Kidney (tissue), 14 donors: ENCODE measurements around the gene PMFBP1. TPM values are rescaled to one million over a fixed set of nuclear protein-coding genes. Genes with fewer than 3 reads are reported as not detected.
A peak's percentile ranks its signal among the peaks of the same experiment; 100 is the strongest.

Experiments
- DNase-seq, 5 donors: peaks; one replicate each; pipeline ENCODE4 v3.0.0-alpha.2; 2013 to 2020
- FAIRE-seq: peaks from 2 replicates; lab custom pipeline; 2012; peaks lifted over from hg19 to GRCh38; lab: Jason Lieb, UNC
- H3K27ac ChIP-seq, 2 donors: one replicate each; pipeline ENCODE4 v1.7.0; 2013; ENCODE audit warnings: low read depth in 2 of 2, low read length in 2 of 2, inconsistent platforms in 1 of 2
- H3K27me3 ChIP-seq: one replicate; pipeline ENCODE4 v1.7.1; 2013; ENCODE audit warnings: low read length, inconsistent platforms; ENCODE audit not compliant: control insufficient read depth, insufficient read depth
- H3K36me3 ChIP-seq, 3 donors: one replicate each; pipeline versions ENCODE4 v1.7.0 to v1.7.1; 2013; ENCODE audit warnings: low read length in 3 of 3, control low read depth in 1 of 3, inconsistent platforms in 1 of 3; ENCODE audit not compliant: insufficient read depth in 3 of 3, control insufficient read depth in 2 of 3
- H3K4me1 ChIP-seq, 3 donors: one replicate each; pipeline versions ENCODE4 v1.7.0 to v1.7.1; 2013; ENCODE audit warnings: low read length in 3 of 3, inconsistent platforms in 1 of 3, low read depth in 1 of 3; ENCODE audit not compliant: control insufficient read depth in 2 of 3, insufficient read depth in 2 of 3
- H3K4me3 ChIP-seq, 3 donors: one replicate each; pipeline versions ENCODE4 v1.7.0 to v1.8.1; 2013; ENCODE audit warnings: low read length in 3 of 3, control low read depth in 1 of 3, inconsistent platforms in 1 of 3
- H3K9ac ChIP-seq, 3 donors: one replicate each; pipeline versions ENCODE4 v1.7.0 to v1.7.1; 2013; ENCODE audit warnings: low read length in 3 of 3, control low read depth in 1 of 3, inconsistent platforms in 1 of 3
- H3K9me3 ChIP-seq, 3 donors: one replicate each; pipeline versions ENCODE4 v1.7.0 to v1.7.1; 2013; ENCODE audit warnings: low read length in 3 of 3, control low read depth in 1 of 3, inconsistent platforms in 1 of 3; ENCODE audit not compliant: control insufficient read depth in 2 of 3, insufficient read depth in 1 of 3
- intact Hi-C: fragments of 100-400 bp; cut with DNase I; formaldehyde crosslinking; loops from one replicate; pipeline ENCODE4 v1.11.1; 2022
- polyA plus RNA-seq: library from polyadenylated mRNA; stranded (reverse); fragments of 350-450 nt; fragmentation: Illumina TruSeq; extraction: RNeasy Lipid Tissue Mini Kit (QIAGEN cat#74804); gene quantifications from one replicate; pipeline ENCODE4 v1.2.3, GENCODE V29; 2014; ENCODE audit warnings: low read depth, low replicate concordance; ENCODE audit not compliant: insufficient read depth
- total RNA-seq: library from RNA; stranded (reverse); fragmentation: NEBNext Ultra II Directional; extraction: Animal tissue kit (Norgen Biotek cat#: 25700); gene quantifications from one replicate; pipeline ENCODE4 v1.2.1, GENCODE V29; 2021
- TF ChIP-seq, protein P1 (sequence below): IDR thresholded peaks from 3 replicates; pipeline ENCODE4 v1.5.1; 2012; ENCODE audit warnings: mild to moderate bottlenecking, moderate library complexity, borderline replicate concordance; ENCODE audit not compliant: insufficient read depth; ENCODE audit errors: extremely low read depth
- donor health status: control.
- donor health status: control.
- donor health status: control.
- donor health status: control.
- donor health status: control.
- donor health status: DM: yes; HTN: yes; CAD: no.
- donor health status: Normal renal cell carcinoma (clear cell type).

Gene PMFBP1
- total and polyA plus RNA-seq, 2 donors from 2014 or later, result 0.13 to 0.69 TPM

DNA sequence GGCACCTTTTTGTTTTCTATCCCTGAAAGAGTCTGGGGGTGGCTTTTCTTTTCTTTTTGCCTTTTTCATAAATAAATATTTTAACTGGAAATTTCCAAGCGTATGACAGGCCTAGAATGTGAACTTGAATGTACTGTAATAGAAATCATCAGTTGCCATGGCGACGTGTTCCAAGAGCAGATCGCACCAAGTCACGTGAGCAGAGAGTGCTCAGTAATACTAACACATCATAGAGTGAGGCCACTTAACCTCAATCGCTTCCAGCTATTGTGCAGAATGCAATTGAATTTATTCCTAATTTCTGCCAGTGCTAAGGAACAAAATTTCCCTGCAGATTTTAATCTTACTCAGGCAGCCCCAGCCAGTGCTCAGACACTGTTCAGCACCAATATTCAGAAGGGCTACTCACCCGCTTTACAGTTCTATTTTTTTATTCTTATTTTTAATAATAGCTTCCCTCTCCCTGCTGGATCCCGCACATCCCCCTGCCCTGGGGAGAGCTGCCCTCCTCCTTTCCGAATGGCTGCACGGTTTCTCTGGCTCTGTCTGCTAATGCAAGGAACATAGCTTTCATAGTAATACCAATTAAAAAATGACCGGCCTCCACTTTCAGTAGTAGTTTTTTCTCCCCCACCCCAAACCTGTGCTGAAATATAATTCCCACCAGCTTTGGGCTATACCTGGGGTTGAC is 26.2 kb upstream of the PMFBP1 start:
- intact Hi-C loops, result no loop called here
- no peaks in the 10 kb centered on the region for H3K4me1 ChIP-seq
- no peak overlapping the region for H3K9ac ChIP-seq
- no peaks in the 10 kb centered on the region for H3K27me3 ChIP-seq
- no peaks in the 10 kb centered on the region for H3K36me3 ChIP-seq
- no peaks in the 10 kb centered on the region for H3K9me3 ChIP-seq
- FAIRE-seq (no peak), DNase-seq (peak in 4 of 5 donors; percentile 46 to 86 (median 60))
- no peak overlapping the region for H3K27ac ChIP-seq
- TF ChIP-seq, protein P1, sequence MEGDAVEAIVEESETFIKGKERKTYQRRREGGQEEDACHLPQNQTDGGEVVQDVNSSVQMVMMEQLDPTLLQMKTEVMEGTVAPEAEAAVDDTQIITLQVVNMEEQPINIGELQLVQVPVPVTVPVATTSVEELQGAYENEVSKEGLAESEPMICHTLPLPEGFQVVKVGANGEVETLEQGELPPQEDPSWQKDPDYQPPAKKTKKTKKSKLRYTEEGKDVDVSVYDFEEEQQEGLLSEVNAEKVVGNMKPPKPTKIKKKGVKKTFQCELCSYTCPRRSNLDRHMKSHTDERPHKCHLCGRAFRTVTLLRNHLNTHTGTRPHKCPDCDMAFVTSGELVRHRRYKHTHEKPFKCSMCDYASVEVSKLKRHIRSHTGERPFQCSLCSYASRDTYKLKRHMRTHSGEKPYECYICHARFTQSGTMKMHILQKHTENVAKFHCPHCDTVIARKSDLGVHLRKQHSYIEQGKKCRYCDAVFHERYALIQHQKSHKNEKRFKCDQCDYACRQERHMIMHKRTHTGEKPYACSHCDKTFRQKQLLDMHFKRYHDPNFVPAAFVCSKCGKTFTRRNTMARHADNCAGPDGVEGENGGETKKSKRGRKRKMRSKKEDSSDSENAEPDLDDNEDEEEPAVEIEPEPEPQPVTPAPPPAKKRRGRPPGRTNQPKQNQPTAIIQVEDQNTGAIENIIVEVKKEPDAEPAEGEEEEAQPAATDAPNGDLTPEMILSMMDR, result no peak
- no peak overlapping the region for H3K4me3 ChIP-seq

DNA sequence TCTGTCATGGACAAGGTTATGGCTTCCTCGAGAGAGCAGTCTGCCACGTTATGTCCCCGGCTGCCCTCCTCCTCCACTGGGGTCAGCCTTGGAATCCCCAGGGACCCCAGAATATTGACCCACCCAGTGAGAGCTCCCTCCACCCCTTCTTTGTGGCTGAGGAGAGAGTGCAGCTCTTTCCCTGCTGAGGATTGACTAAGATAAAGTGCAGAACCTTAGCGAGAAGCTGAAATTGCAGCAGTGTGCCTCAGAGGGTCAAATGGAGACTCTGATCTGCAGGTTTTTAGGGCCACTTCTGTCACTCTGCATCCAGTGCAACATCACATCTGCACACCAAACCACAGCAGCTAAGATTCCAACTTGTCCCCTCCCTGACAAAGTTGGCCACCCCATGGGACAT is 25.6 kb upstream of the PMFBP1 start:
- TF ChIP-seq, protein P1, result no peak
- Histone ChIP-seq H3K36me3 (no peaks in the 10 kb centered on the region), H3K9me3 (no peaks in the 10 kb centered on the region), H3K4me1 (no peaks in the 10 kb centered on the region), H3K4me3 (no peak overlapping the region), H3K27ac (no peak overlapping the region), H3K27me3 (no peaks in the 10 kb centered on the region), H3K9ac (no peak overlapping the region)
- DNase-seq, result no peak
- no peak for FAIRE-seq
- intact Hi-C loops, result no loop called here

DNA sequence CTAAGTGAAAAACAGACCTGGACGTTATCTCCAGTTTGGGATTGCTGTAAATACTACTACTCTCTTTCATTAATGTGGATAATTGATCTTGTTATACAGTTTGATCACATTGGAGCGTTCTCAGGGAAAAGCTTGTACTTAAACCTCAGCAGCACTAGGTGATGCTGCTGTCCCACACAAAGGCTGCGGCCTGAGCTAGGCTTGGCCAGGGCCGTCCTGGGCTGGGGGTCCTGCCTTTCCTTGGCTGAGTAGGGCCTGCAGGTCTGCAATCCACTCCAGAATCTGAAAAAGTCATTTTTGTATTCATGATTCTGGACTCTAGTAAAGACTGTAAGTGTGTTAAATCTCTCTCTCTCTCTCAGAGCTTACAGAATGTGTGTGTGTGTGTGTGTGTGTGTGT is 23.7 kb upstream of the PMFBP1 start:
- Histone ChIP-seq H3K27me3 (no peaks in the 10 kb centered on the region), H3K4me3 (no peak overlapping the region), H3K9ac (no peak overlapping the region), H3K4me1 (no peaks in the 10 kb centered on the region), H3K9me3 (no peaks in the 10 kb centered on the region), H3K36me3 (no peaks in the 10 kb centered on the region), H3K27ac (no peak overlapping the region)
- FAIRE-seq, result no peak
- TF ChIP-seq, protein P1, result no peak
- DNase-seq, result no peak
- intact Hi-C loops, result no loop called here

DNA sequence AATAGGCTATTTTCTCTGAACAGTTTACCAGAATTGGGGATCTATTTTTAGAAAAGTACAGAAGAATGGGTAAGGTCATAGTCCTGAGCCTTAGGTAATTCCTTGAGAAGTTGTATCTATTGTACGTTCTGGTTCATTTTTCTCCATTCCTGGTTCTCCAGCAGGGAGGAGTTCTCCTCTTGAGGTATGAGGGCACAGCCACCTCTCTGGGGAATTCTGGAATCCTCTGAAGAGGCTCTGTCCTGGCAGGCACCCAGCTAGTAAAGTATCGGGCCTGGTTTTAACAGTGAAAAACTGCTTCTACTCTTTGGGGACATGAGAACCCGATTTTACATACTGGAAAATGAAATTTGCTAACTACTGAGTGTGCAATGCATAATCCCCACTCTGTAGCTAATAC is 19.6 kb upstream of the PMFBP1 start:
- Histone ChIP-seq H3K9me3 (no peaks in the 10 kb centered on the region), H3K36me3 (no peaks in the 10 kb centered on the region), H3K27ac (no peak overlapping the region), H3K9ac (no peak overlapping the region), H3K27me3 (no peaks in the 10 kb centered on the region), H3K4me1 (no peaks in the 10 kb centered on the region), H3K4me3 (no peak overlapping the region)
- no peak for DNase-seq
- intact Hi-C loops, result no loop called here
- TF ChIP-seq, protein P1, result no peak
- no peak for FAIRE-seq
